Fibroblast of upper back skin (primary cell): Measurements from ENCODE around the gene HK1.
"Not testable (repeated sequence)": the region's sequence is repeated elsewhere in the genome, so short reads cannot be mapped to it uniquely, and the experiment has no call there.

Source experiments
- DNase-seq: peaks from one replicate; pipeline ENCODE4 v3.0.0-alpha.2; 2013

HK1 gene

GRCh38 chr10:69312528-69312927, 34.2 kb downstream of the HK1 start:
- no peak for DNase-seq

- DNase-seq: no peak
These were observed 36.8 kb downstream of the HK1 start for GRCh38 chr10:69315100-69315542.

GRCh38 chr10:69315610-69316312, 37.5 kb downstream of the HK1 start:
- DNase-seq: no peak

- DNase-seq: peak; percentile 64
These were observed 38.2 kb downstream of the HK1 start for GRCh38 chr10:69316313-69317059.

- no peak for DNase-seq
These were observed 38.9 kb downstream of the HK1 start for GRCh38 chr10:69317175-69317604.

- DNase-seq: no peak
These were observed 39.4 kb downstream of the HK1 start for GRCh38 chr10:69317626-69318105.

GRCh38 chr10:69318106-69318866, 40.0 kb downstream of the HK1 start:
- DNase-seq: peak; percentile 86

- peak; percentile 47 for DNase-seq
These were observed 40.8 kb downstream of the HK1 start for GRCh38 chr10:69318867-69319727.

GRCh38 chr10:69319841-69320316, 41.6 kb downstream of the HK1 start:
- DNase-seq: no peak

GRCh38 chr10:69320521-69320920, 42.2 kb downstream of the HK1 start:
- no peak for DNase-seq

GRCh38 chr10:69321039-69321715, 42.9 kb downstream of the HK1 start:
- DNase-seq: no peak

GRCh38 chr10:69321865-69322264, 43.6 kb downstream of the HK1 start:
- DNase-seq: no peak

- not testable (repeated sequence) for DNase-seq
These were observed 44.0 kb downstream of the HK1 start for GRCh38 chr10:69322346-69322745.

- no peak for DNase-seq
These were observed 45.3 kb downstream of the HK1 start for GRCh38 chr10:69323622-69324021.

GRCh38 chr10:69324583-69324982, 46.3 kb downstream of the HK1 start:
- no peak for DNase-seq

- not testable (repeated sequence) for DNase-seq
These were observed 47.6 kb downstream of the HK1 start for GRCh38 chr10:69325637-69326523.

GRCh38 chr10:69326692-69327091, 48.4 kb downstream of the HK1 start:
- DNase-seq: no peak

GRCh38 chr10:69327463-69328379, 49.4 kb downstream of the HK1 start:
- no peak for DNase-seq

GRCh38 chr10:69328380-69328735, 50.1 kb downstream of the HK1 start:
- DNase-seq: no peak
